ENCODE results near the gene TNNT2.

DNA sequence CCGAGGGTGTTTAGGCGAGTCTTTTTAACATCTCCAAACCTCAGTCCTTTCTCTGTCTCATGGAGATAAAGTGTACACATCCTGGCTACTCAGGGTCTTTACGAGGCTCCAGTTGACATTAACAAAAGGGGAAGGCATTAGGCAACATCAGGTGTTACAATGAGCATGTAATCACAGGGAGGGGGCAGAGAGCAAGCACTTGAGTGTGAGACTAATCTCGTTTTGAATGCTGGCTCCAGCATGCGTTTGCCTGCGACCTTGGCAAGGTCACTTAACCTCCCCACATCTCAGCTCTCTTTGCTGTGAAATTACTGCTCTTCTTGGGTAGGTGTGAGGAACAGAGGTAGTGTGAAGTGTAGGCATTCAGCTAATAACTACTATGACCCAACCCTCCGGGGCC is 3.1 kb downstream of the TNNT2 start:
- TF ChIP-seq SP1 (IDR thresholded peaks at IDR 0.05) = no peak
- no peak for TF ChIP-seq CTBP1 (IDR thresholded peaks at IDR 0.05; ENCODE audit: borderline replicate concordance)
- TF ChIP-seq FOXA1 (IDR thresholded peaks at IDR 0.05) = no peak
- no peak for TF ChIP-seq ELF4 (IDR thresholded peaks at IDR 0.05)
- no peak for TF ChIP-seq FOXM1 (IDR thresholded peaks at IDR 0.05; ENCODE audit: borderline replicate concordance)
- TF ChIP-seq FOXK2 (IDR thresholded peaks at IDR 0.05) = no peak
- TF ChIP-seq SUZ12 (IDR thresholded peaks at IDR 0.05) = no peak
- TF ChIP-seq BHLHE40 (IDR thresholded peaks at IDR 0.05; ENCODE audit: borderline replicate concordance) = no peak
- no peak for TF ChIP-seq HDGF (IDR thresholded peaks at IDR 0.05; ENCODE audit: borderline replicate concordance)
- no peak for TF ChIP-seq ZNF384 (IDR thresholded peaks at IDR 0.05)
- no peak for TF ChIP-seq TARDBP (IDR thresholded peaks at IDR 0.05)
- no peak for TF ChIP-seq ARNT (IDR thresholded peaks at IDR 0.05)

All from HEK293T (cell line).